Activated T-helper 1 cell treated with anti-CD3 and anti-CD28 coated beads, Interleukin-2, amount 50 U/mL, for 16 hours (primary cell): Measurements from ENCODE around the gene RHOBTB3.

Experiments used
- DNase-seq, 2 donors: peaks; one replicate each; pipeline ENCODE4 v3.0.0-alpha.2; 2020; ENCODE audit warnings: low read depth in 1 of 2, low spot score in 1 of 2

Gene RHOBTB3

GRCh38 chr5:95838001-95838520, 106.9 kb downstream of the RHOBTB3 start:
- no peak for DNase-seq

- DNase-seq: no peak
These were observed 107.4 kb downstream of the RHOBTB3 start for GRCh38 chr5:95838556-95838955.

GRCh38 chr5:95839658-95840057, 108.5 kb downstream of the RHOBTB3 start:
- no peak for DNase-seq

GRCh38 chr5:95840956-95841705, 110.0 kb downstream of the RHOBTB3 start:
- no peak for DNase-seq

- no peak for DNase-seq
These were observed 111.0 kb downstream of the RHOBTB3 start for GRCh38 chr5:95841914-95842812.

GRCh38 chr5:95842854-95843544, 111.9 kb downstream of the RHOBTB3 start:
- no peak for DNase-seq

GRCh38 chr5:95843733-95844223, 112.6 kb downstream of the RHOBTB3 start:
- DNase-seq: no peak

- DNase-seq: no peak
These were observed 114.3 kb downstream of the RHOBTB3 start for GRCh38 chr5:95845391-95845790.
